Vagina (tissue), 2 donors: Measurements from ENCODE around the gene ST8SIA2.

Experiments used
- CTCF ChIP-seq, 3 experiments: fragments of 450-650 bp in 2 of 3; fragments of 200-600 bp in 1 of 3; sonication (generic) in 1 of 3; IDR thresholded peaks; one replicate each; pipeline ENCODE4 v1.5.1; 2017 to 2019; ENCODE audit warnings: antibody characterized with exemption in 3 of 3, mild to moderate bottlenecking in 2 of 3, moderate library complexity in 2 of 3
- POLR2A ChIP-seq, 2 donors: fragments of 450-650 bp; IDR thresholded peaks; one replicate each; pipeline ENCODE4 v1.6.1; 2017; ENCODE audit warnings: antibody characterized with exemption in 2 of 2, mild to moderate bottlenecking in 2 of 2, moderate library complexity in 2 of 2
- POLR2AphosphoS5 ChIP-seq, 2 donors: sonication (generic); formaldehyde crosslinking; IDR thresholded peaks; one replicate each; pipeline ENCODE4 v1.9.0; 2017; ENCODE audit warnings: antibody characterized with exemption in 2 of 2, mild to moderate bottlenecking in 2 of 2, low read depth in 1 of 2; ENCODE audit not compliant: insufficient read depth in 1 of 2

- no peak for TF ChIP-seq CTCF (IDR thresholded peaks at IDR 0.05)
- no peak for TF ChIP-seq POLR2A (IDR thresholded peaks at IDR 0.05)
- TF ChIP-seq POLR2AphosphoS5 (IDR thresholded peaks at IDR 0.05; ENCODE audit: insufficient read depth in 1 of 2, low read depth in 1 of 2) = no peak
Measured at GRCh38 chr15:92502336-92502735, 108.7 kb downstream of the ST8SIA2 start.
